Mucosa of descending colon (tissue), 3 donors: ENCODE data around the gene CLTB. TPM values are rescaled to one million over a fixed set of nuclear protein-coding genes. Genes with fewer than 3 reads are reported as not detected.

Source experiments
- ATAC-seq: fragments of 200-7000 bp; cut with Tn5 transposase; one replicate; pipeline ENCODE4 v1.9.1; 2020; ENCODE audit warnings: mild to moderate bottlenecking, moderate library complexity
- DNase-seq, 3 donors: peaks; one replicate each; pipeline ENCODE4 v3.0.0-alpha.2; 2020
- H3K36me3 ChIP-seq: fragments of 200-600 bp; one replicate; pipeline ENCODE4 v1.8.0; 2021; ENCODE audit warnings: low read depth, mild to moderate bottlenecking
- H3K4me1 ChIP-seq: fragments of 200-600 bp; one replicate; pipeline ENCODE4 v1.8.0; 2021; ENCODE audit warnings: low read depth, mild to moderate bottlenecking
- H3K4me3 ChIP-seq: fragments of 200-600 bp; one replicate; pipeline ENCODE4 v1.8.0; 2021; ENCODE audit warnings: mild to moderate bottlenecking
- H3K9me3 ChIP-seq: fragments of 200-600 bp; one replicate; pipeline ENCODE4 v1.8.0; 2021; ENCODE audit warnings: mild to moderate bottlenecking
- CTCF ChIP-seq: fragments of 200-600 bp; IDR thresholded peaks from one replicate; pipeline ENCODE4 v1.8.0; 2022; ENCODE audit warnings: antibody characterized with exemption, mild to moderate bottlenecking
- intact Hi-C, 2 donors: fragments of 100-400 bp; cut with DNase I in 1 of 2; cut with micrococcal nuclease in 1 of 2; formaldehyde crosslinking; loops; one replicate each; pipeline versions ENCODE4 v1.11.0 to v1.11.1; 2022; cut with DNase I, micrococcal nuclease
- total RNA-seq, 3 donors: library from RNA; stranded (reverse); fragmentation: NEBNext Ultra II Directional in 2 of 3; extraction: Animal tissue kit (Norgen Biotek cat#: 25700) in 2 of 3; gene quantifications; one replicate each; pipeline versions ENCODE4 v1.2.1 to v1.2.4, GENCODE V29; 2021 to 2023
- donor health status: DM: no; HTN: no; CAD: no; lungs with moderate emphysema.
- donor health status: DM: no; HTN: no; CAD: no.
- donor health status: DM: no; HTN: yes; CAD: no.

Gene CLTB
- total RNA-seq, 3 donors from 2014 or later = 144 to 234 (median 199) TPM

- ATAC-seq = peak; percentile 78
- H3K4me1 ChIP-seq = peaks cover 5% of the 10 kb centered on the region
- no peak for TF ChIP-seq CTCF
- no peak overlapping the region for H3K4me3 ChIP-seq
- no peak for DNase-seq
- H3K9me3 ChIP-seq = no peaks in the 10 kb centered on the region
- H3K36me3 ChIP-seq = no peaks in the 10 kb centered on the region
- intact Hi-C loops = no loop called here
Observed at GRCh38 chr5:176425138-176425537, 8.8 kb upstream of the CLTB start.

GRCh38 chr5:176424181-176424580 lies 7.8 kb upstream of the CLTB start:
- intact Hi-C loops = no loop called here
- no peak for DNase-seq
- peak; percentile 57 for ATAC-seq

GRCh38 chr5:176420972-176421544 lies 4.7 kb upstream of the CLTB start:
- Histone ChIP-seq H3K4me3 (no peak overlapping the region), H3K9me3 (no peaks in the 10 kb centered on the region), H3K4me1 (peaks cover 7% of the 10 kb centered on the region), H3K36me3 (no peaks in the 10 kb centered on the region)
- ATAC-seq (no peak), DNase-seq (no peak)
- TF ChIP-seq CTCF = no peak
- intact Hi-C loops = no loop called here

More at GRCh38 chr5:176424181-176424580, 7.8 kb upstream of the CLTB start:
- no peaks in the 10 kb centered on the region for H3K36me3 ChIP-seq
- H3K9me3 ChIP-seq = no peaks in the 10 kb centered on the region
- H3K4me1 ChIP-seq = peaks cover 5% of the 10 kb centered on the region
- no peak overlapping the region for H3K4me3 ChIP-seq
- no peak for TF ChIP-seq CTCF

GRCh38 chr5:176420086-176420485 lies 3.7 kb upstream of the CLTB start:
- intact Hi-C loops = no loop called here
- Histone ChIP-seq H3K9me3 (no peaks in the 10 kb centered on the region), H3K36me3 (no peaks in the 10 kb centered on the region), H3K4me3 (no peak overlapping the region), H3K4me1 (peaks cover 13% of the 10 kb centered on the region)
- ATAC-seq (no peak), DNase-seq (no peak)
- TF ChIP-seq CTCF = no peak

GRCh38 chr5:176418251-176418650 lies 1.9 kb upstream of the CLTB start:
- peak; percentile 18 for ATAC-seq
- intact Hi-C loops = loop anchor here in 1 of 2 donors (10.0 kb wide), 1 partner anchor 127 kb away; the partner anchor contains the start of gene CDHR2

More at GRCh38 chr5:176418251-176418650, 1.9 kb upstream of the CLTB start:
- TF ChIP-seq CTCF = no peak
- Histone ChIP-seq H3K9me3 (no peaks in the 10 kb centered on the region), H3K4me3 (no peak overlapping the region), H3K4me1 (peaks cover 31% of the 10 kb centered on the region), H3K36me3 (no peaks in the 10 kb centered on the region)
- DNase-seq = no peak
